GM23338 (cell line): ENCODE data around the gene ACOX3. TPM values are rescaled to one million over a fixed set of nuclear protein-coding genes. Genes with fewer than 3 reads are reported as not detected.

ENCODE experiments used
- CREB1 ChIP-seq: fragments of 250-450 bp; sonication (Bioruptor Pico); IDR thresholded peaks from 2 replicates; pipeline ENCODE4 v1.5.0; 2020; ENCODE audit warnings: low read depth, mild to moderate bottlenecking, moderate library complexity
- CTCF ChIP-seq, 2 experiments: fragments of 200-600 bp in 1 of 2; sonication (generic) in 1 of 2; conservative IDR thresholded peaks; 2 replicates each; pipeline versions ENCODE4 v1.5.1 to v1.6.1; 2016 to 2017; ENCODE audit warnings: antibody characterized with exemption in 2 of 2, low read depth in 2 of 2, mild to moderate bottlenecking in 2 of 2, moderate library complexity in 1 of 2
- ETS1 ChIP-seq: IDR thresholded peaks from 2 replicates; pipeline ENCODE4 v1.6.1; 2016; ENCODE audit warnings: antibody characterized with exemption
- EZH2 ChIP-seq: fragments of 200-600 bp; sonication (generic); IDR thresholded peaks from one replicate; pipeline ENCODE4 v1.8.0; 2017; ENCODE audit warnings: antibody characterized with exemption, mild to moderate bottlenecking, low read depth; ENCODE audit not compliant: unreplicated experiment
- EZH2phosphoT487 ChIP-seq: fragments of 200-600 bp; sonication (generic); IDR thresholded peaks from one replicate; pipeline ENCODE4 v1.8.1; 2018; ENCODE audit warnings: antibody characterized with exemption; ENCODE audit not compliant: unreplicated experiment
- JUNB ChIP-seq: IDR thresholded peaks from one replicate; pipeline ENCODE4 v1.6.1; 2016; ENCODE audit warnings: antibody characterized with exemption; ENCODE audit not compliant: unreplicated experiment
- NANOG ChIP-seq: IDR thresholded peaks from 2 replicates; pipeline ENCODE4 v1.6.1; 2016; ENCODE audit warnings: antibody characterized with exemption, borderline replicate concordance
- ZNF462 ChIP-seq: fragments of 250-450 bp; sonication (Bioruptor Pico); IDR thresholded peaks from 2 replicates; pipeline ENCODE4 v1.5.0; 2020; ENCODE audit warnings: mild to moderate bottlenecking, moderate library complexity
- polyA plus RNA-seq: library from polyadenylated mRNA; unstranded; fragments of >200 nt; fragmentation: Nextera tagmentation; extraction: Ambion mirVana; gene quantifications from 2 replicates; pipeline ENCODE4 v1.2.1, GENCODE V29; 2016
- total RNA-seq: library from RNA; depleted of rRNA; stranded (reverse); fragments of >200 nt; shearing (Covaris generic); gene quantifications from 2 replicates; pipeline ENCODE4 v1.2.3, GENCODE V29; 2014

Gene ACOX3
- total and polyA plus RNA-seq, 2 experiments from 2014 or later = 6.4 to 17.2 TPM

GRCh38 chr4:8365951-8366350, 74.6 kb downstream of the ACOX3 start (continued):
- TF ChIP-seq ZNF462 (CRISPR knock-in tag) (no peak), ETS1 (no peak), EZH2phosphoT487 (no peak), NANOG (no peak), JUNB (no peak), CREB1 (CRISPR knock-in tag) (no peak), EZH2 (no peak), CTCF (conservative IDR thresholded peaks at IDR 0.05; ENCODE audit: low read depth in 2 of 2) (no peak)
